Measurements from ENCODE around the gene ARG2. TPM values are rescaled to one million over a fixed set of nuclear protein-coding genes. Genes with fewer than 3 reads are reported as not detected.
A peak's percentile ranks its signal among the peaks of the same experiment; 100 is the strongest.
"Not testable (repeated sequence)": the region's sequence is repeated elsewhere in the genome, so short reads cannot be mapped to it uniquely, and the experiment has no call there.

Gene ARG2
- total and polyA plus RNA-seq, 4 donors, result 4.1 to 8.5 (median 6.1) TPM

DNA sequence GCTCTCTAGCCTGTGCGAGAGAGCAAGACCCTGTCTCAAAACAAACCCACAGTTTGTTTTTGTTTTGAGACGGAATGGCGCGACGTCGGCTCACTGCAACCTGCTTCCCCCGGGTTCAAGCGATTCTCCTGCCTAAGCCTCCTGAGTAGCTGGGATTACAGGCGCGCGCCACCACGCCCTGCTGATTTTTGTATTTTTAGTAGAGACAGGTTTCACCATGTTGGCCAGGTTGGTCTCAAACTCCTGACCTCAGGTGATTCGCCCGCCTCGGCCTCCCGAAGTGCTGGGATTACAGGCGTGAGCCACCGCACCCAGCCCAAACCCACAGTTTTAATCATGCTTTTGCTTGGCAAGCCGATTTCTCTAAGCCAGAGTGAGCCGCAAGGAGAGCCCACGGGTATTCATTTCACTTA lies 19.2 kb upstream of the ARG2 start:
- not testable (repeated sequence) for ATAC-seq (ENCODE audit: low FRiP score); H3K4me1 ChIP-seq (ENCODE audit: control insufficient read depth in 1 of 2, insufficient read depth in 2 of 2, low read length in 2 of 2); H3K9me3 ChIP-seq (ENCODE audit: control insufficient read depth, low read length); H3K36me3 ChIP-seq (ENCODE audit: control insufficient read depth in 1 of 2, insufficient read depth in 2 of 2, low read length in 1 of 2); DNase-seq; H3K27me3 ChIP-seq (ENCODE audit: control insufficient read depth in 1 of 2, insufficient read depth in 2 of 2, low read length in 1 of 2)
- Histone ChIP-seq H3K27ac (ENCODE audit: low read depth in 1 of 2, low read length in 2 of 2) (peak overlapping the region in 1 of 2 donors; percentile 78), H3K4me3 (ENCODE audit: low read length in 2 of 2) (peak overlapping the region; percentile 77)
- intact Hi-C loops (cut with DNase I), result loop anchor here in 1 of 2 donors (5.0 kb wide), 1 partner anchor 97 kb away; the partner anchor contains the start of gene RDH11
- WGBS, 2 donors, result 81 to 85% methylated on average over 21 of the region's 21 CpGs

- no peak for DNase-seq
- no peak for ATAC-seq (ENCODE audit: low FRiP score)
- H3K4me1 ChIP-seq (ENCODE audit: control insufficient read depth in 1 of 2, insufficient read depth in 2 of 2, low read length in 2 of 2), result no peaks in the 10 kb centered on the region
- no peaks in the 10 kb centered on the region for H3K36me3 ChIP-seq (ENCODE audit: control insufficient read depth in 1 of 2, insufficient read depth in 2 of 2, low read length in 1 of 2)
- WGBS, 2 donors, result 56 to 64% methylated on average over 7 of the region's 7 CpGs
- no peaks in the 10 kb centered on the region for H3K9me3 ChIP-seq (ENCODE audit: control insufficient read depth, low read length)
- no peak overlapping the region for H3K27ac ChIP-seq (ENCODE audit: low read depth in 1 of 2, low read length in 2 of 2)
- no peak overlapping the region for H3K4me3 ChIP-seq (ENCODE audit: low read length in 2 of 2)
- peaks cover 0 to 1% of the 10 kb centered on the region in 2 donors for H3K27me3 ChIP-seq (ENCODE audit: control insufficient read depth in 1 of 2, insufficient read depth in 2 of 2, low read length in 1 of 2)
- intact Hi-C loops (cut with DNase I), result loop anchor here in 1 of 2 donors (5.0 kb wide), 1 partner anchor 95 kb away; the partner anchor contains the start of gene RDH11
Measured at GRCh38 chr14:67602076-67602475, 17.6 kb upstream of the ARG2 start.

DNA sequence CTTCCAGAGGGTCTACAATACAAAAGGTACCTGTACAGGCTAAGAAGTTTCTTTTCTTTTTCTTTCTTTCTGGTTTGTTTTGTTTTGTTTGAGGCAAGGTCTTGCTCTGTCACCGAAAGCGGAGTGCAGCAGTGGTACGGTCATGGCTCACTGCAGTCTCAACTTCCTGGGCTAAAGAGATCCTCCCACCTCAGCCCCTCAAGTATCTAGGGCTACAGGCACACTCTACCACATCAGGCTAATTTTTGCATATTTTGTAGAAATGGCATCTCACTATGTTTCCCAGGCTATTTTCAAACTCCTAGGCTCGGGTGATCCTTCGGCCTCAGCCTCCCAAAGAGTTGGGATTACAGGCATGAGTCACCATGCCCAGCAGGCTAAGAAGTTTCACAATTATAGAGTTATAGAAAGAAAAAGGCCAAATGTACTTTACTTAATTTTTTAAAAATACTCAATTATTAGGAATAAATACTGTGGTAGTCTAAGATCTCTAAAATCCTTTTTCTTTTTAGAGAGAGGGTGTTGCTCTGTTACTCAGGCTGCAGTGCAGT lies 16.6 kb upstream of the ARG2 start:
- Histone ChIP-seq H3K27ac (ENCODE audit: low read depth in 1 of 2, low read length in 2 of 2) (no peak overlapping the region), H3K9me3 (ENCODE audit: control insufficient read depth, low read length) (no peaks in the 10 kb centered on the region), H3K4me3 (ENCODE audit: low read length in 2 of 2) (no peak overlapping the region), H3K27me3 (ENCODE audit: control insufficient read depth in 1 of 2, insufficient read depth in 2 of 2, low read length in 1 of 2) (peaks cover 0 to 1% of the 10 kb centered on the region in 2 donors), H3K36me3 (ENCODE audit: control insufficient read depth in 1 of 2, insufficient read depth in 2 of 2, low read length in 1 of 2) (no peaks in the 10 kb centered on the region), H3K4me1 (ENCODE audit: control insufficient read depth in 1 of 2, insufficient read depth in 2 of 2, low read length in 2 of 2) (no peaks in the 10 kb centered on the region)
- intact Hi-C loops (cut with DNase I), result loop anchor here in 1 of 2 donors (5.0 kb wide), 1 partner anchor 94 kb away; the partner anchor contains the start of gene RDH11
- no peak for ATAC-seq (ENCODE audit: low FRiP score)
- WGBS, 2 donors, result 41 to 60% methylated on average over 5 of the region's 5 CpGs
- DNase-seq, result no peak

DNA sequence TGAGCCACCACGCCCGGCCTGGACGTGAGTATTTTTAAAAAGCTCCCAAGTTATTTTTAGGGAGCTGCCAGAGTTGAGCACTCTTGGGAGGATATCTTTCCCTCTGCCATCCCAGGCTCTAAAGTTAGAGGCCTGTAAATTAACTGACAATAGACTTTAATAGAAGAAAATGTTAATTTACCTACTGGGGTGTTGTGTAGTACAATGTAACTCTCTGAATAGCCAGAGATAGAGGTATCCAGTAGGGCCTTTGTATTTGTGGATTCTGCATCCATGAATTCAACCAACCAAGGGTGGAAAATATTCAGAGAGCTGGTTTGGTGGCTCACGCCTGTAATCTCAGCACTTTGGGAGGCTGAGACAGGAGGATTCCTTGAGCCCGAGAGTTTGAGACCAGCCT lies 12.1 kb upstream of the ARG2 start:
- Histone ChIP-seq H3K4me1 (ENCODE audit: control insufficient read depth in 1 of 2, insufficient read depth in 2 of 2, low read length in 2 of 2) (no peaks in the 10 kb centered on the region), H3K27ac (ENCODE audit: low read depth in 1 of 2, low read length in 2 of 2) (no peak overlapping the region), H3K4me3 (ENCODE audit: low read length in 2 of 2) (no peak overlapping the region), H3K9me3 (ENCODE audit: control insufficient read depth, low read length) (no peaks in the 10 kb centered on the region), H3K27me3 (ENCODE audit: control insufficient read depth in 1 of 2, insufficient read depth in 2 of 2, low read length in 1 of 2) (no peaks in the 10 kb centered on the region), H3K36me3 (ENCODE audit: control insufficient read depth in 1 of 2, insufficient read depth in 2 of 2, low read length in 1 of 2) (no peaks in the 10 kb centered on the region)
- WGBS, 2 donors, result 84 to 89% methylated on average over 5 of the region's 5 CpGs
- DNase-seq (no peak), ATAC-seq (ENCODE audit: low FRiP score) (no peak)
- intact Hi-C loops (cut with DNase I), result no loop called here

GRCh38 chr14:67609642-67610310 lies 9.9 kb upstream of the ARG2 start:
- no peak overlapping the region for H3K4me3 ChIP-seq (ENCODE audit: low read length in 2 of 2)
- 56 to 74% methylated on average over 10 of the region's 10 CpGs for WGBS, 2 donors
- DNase-seq, result no peak
- no peak overlapping the region for H3K27ac ChIP-seq (ENCODE audit: low read depth in 1 of 2, low read length in 2 of 2)
- intact Hi-C loops (cut with DNase I), result no loop called here
- ATAC-seq (ENCODE audit: low FRiP score), result no peak
- H3K9me3 ChIP-seq (ENCODE audit: control insufficient read depth, low read length), result no peaks in the 10 kb centered on the region
- no peaks in the 10 kb centered on the region for H3K27me3 ChIP-seq (ENCODE audit: control insufficient read depth in 1 of 2, insufficient read depth in 2 of 2, low read length in 1 of 2)
- H3K4me1 ChIP-seq (ENCODE audit: control insufficient read depth in 1 of 2, insufficient read depth in 2 of 2, low read length in 2 of 2), result no peaks in the 10 kb centered on the region
- no peaks in the 10 kb centered on the region for H3K36me3 ChIP-seq (ENCODE audit: control insufficient read depth in 1 of 2, insufficient read depth in 2 of 2, low read length in 1 of 2)

DNA sequence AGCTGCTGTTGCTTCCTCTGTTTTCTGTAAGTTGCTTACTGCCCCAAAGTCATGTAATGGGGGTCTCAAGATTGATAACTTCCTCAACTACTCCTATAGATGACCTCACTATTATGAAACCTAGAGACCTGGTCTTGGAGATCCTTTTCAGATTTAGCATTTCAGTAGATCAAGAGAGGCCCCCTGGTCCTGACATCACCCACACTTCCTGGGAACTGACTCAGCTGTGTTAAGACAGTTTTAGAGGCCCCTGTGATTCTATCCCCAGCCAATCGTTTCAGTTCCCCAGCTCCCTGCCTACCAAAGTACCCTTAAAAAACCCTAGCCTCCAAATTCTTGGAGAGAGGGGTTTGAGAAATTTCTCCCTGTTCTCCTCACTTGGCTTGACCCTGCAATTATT lies 9.2 kb upstream of the ARG2 start:
- H3K4me3 ChIP-seq (ENCODE audit: low read length in 2 of 2), result no peak overlapping the region
- 69 to 70% methylated on average over 1 of the region's 1 CpG for WGBS, 2 donors
- no peak overlapping the region for H3K27ac ChIP-seq (ENCODE audit: low read depth in 1 of 2, low read length in 2 of 2)
- H3K4me1 ChIP-seq (ENCODE audit: control insufficient read depth in 1 of 2, insufficient read depth in 2 of 2, low read length in 2 of 2), result no peaks in the 10 kb centered on the region
- no peaks in the 10 kb centered on the region for H3K9me3 ChIP-seq (ENCODE audit: control insufficient read depth, low read length)
- ATAC-seq (ENCODE audit: low FRiP score) (no peak), DNase-seq (no peak)
- intact Hi-C loops (cut with DNase I), result no loop called here
- H3K36me3 ChIP-seq (ENCODE audit: control insufficient read depth in 1 of 2, insufficient read depth in 2 of 2, low read length in 1 of 2), result no peaks in the 10 kb centered on the region
- H3K27me3 ChIP-seq (ENCODE audit: control insufficient read depth in 1 of 2, insufficient read depth in 2 of 2, low read length in 1 of 2), result no peaks in the 10 kb centered on the region

DNA sequence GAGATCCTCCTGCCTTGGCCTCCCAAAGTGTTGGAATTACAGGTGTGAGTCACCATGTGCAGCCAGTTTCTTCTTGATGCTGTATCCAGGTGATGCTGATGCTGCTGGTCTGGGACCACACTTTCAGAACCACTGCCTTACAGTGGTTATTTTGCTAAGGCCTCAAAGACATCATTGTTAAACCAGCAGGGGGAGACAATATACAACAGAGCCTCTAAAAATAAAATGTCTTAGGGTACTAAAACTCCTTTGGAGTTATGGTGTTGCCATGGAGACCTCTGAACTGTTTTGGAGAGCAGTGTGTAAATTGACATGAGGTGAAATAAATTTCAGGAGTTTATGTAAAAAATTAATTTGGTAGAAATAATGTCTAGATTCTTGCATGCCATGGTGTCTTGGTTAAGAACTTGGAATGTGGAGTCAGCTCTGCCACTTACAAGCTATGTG lies 1.1 kb upstream of the ARG2 start:
- ATAC-seq (ENCODE audit: low FRiP score) (peak; percentile 81), DNase-seq (no peak)
- no peaks in the 10 kb centered on the region for H3K9me3 ChIP-seq (ENCODE audit: control insufficient read depth, low read length)
- H3K4me3 ChIP-seq (ENCODE audit: low read length in 2 of 2), result no peak overlapping the region
- intact Hi-C loops (cut with DNase I), result loop anchor here (1.0 to 2.0 kb wide), 4 partner anchors 48 to 86 kb away; partner anchors contain the start of gene VTI1B (in 1 of the 2)
- H3K27me3 ChIP-seq (ENCODE audit: control insufficient read depth in 1 of 2, insufficient read depth in 2 of 2, low read length in 1 of 2), result no peaks in the 10 kb centered on the region
- peaks cover 0 to 2% of the 10 kb centered on the region in 2 donors for H3K4me1 ChIP-seq (ENCODE audit: control insufficient read depth in 1 of 2, insufficient read depth in 2 of 2, low read length in 2 of 2)
- no peak overlapping the region for H3K27ac ChIP-seq (ENCODE audit: low read depth in 1 of 2, low read length in 2 of 2)
- H3K36me3 ChIP-seq (ENCODE audit: control insufficient read depth in 1 of 2, insufficient read depth in 2 of 2, low read length in 1 of 2), result no peaks in the 10 kb centered on the region

- peaks cover 0 to 2% of the 10 kb centered on the region in 2 donors for H3K4me1 ChIP-seq (ENCODE audit: control insufficient read depth in 1 of 2, insufficient read depth in 2 of 2, low read length in 2 of 2)
- WGBS, 2 donors, result 2 to 3% methylated on average over 19 of the region's 19 CpGs
- peak in 1 of 2 donors; percentile 77 for DNase-seq
- no peaks in the 10 kb centered on the region for H3K36me3 ChIP-seq (ENCODE audit: control insufficient read depth in 1 of 2, insufficient read depth in 2 of 2, low read length in 1 of 2)
- intact Hi-C loops (cut with DNase I), result no loop called here
- H3K27ac ChIP-seq (ENCODE audit: low read depth in 1 of 2, low read length in 2 of 2), result peak overlapping the region in 1 of 2 donors; percentile 66
- no peaks in the 10 kb centered on the region for H3K27me3 ChIP-seq (ENCODE audit: control insufficient read depth in 1 of 2, insufficient read depth in 2 of 2, low read length in 1 of 2)
- H3K4me3 ChIP-seq (ENCODE audit: low read length in 2 of 2), result peak overlapping the region; percentile 29 to 42
- no peaks in the 10 kb centered on the region for H3K9me3 ChIP-seq (ENCODE audit: control insufficient read depth, low read length)
- ATAC-seq (ENCODE audit: low FRiP score), result peak; percentile 36
Measured at GRCh38 chr14:67620217-67620785, 581 bp downstream of the ARG2 start.
